PC-3 (cell line): ENCODE data around the gene SEC22B. TPM values are rescaled to one million over a fixed set of nuclear protein-coding genes. Genes with fewer than 3 reads are reported as not detected.
"Not testable (repeated sequence)": the region's sequence is repeated elsewhere in the genome, so short reads cannot be mapped to it uniquely, and the experiment has no call there.

Experiments used
- ATAC-seq: fragments of 200-7000 bp; cut with Tn5 transposase; 2 replicates; pipeline ENCODE4 v1.9.1; 2020; ENCODE audit warnings: mild to moderate bottlenecking, moderate library complexity
- BruUV-seq: library from RNA; stranded (reverse); fragments of 400-500 nt; replicated peaks from 2 replicates; lab custom pipeline; 2021; lab: Mats Ljungman, UMichigan
- CTCF ChIA-PET: fragments of 300-600 bp; sonication (Branson Sonifier 250); formaldehyde crosslinking; loops from one replicate; lab custom pipeline; 2022; ENCODE audit warnings: antibody characterized with exemption; lab: Charles Lee
- POLR2A ChIA-PET: fragments of 300-600 bp; sonication (Branson Sonifier 250); formaldehyde crosslinking; loops from one replicate; lab custom pipeline; 2022; ENCODE audit warnings: antibody characterized with exemption; ENCODE audit not compliant: unreplicated experiment; lab: Charles Lee
- DNase-seq: peaks from one replicate; pipeline ENCODE4 v3.0.0-alpha.2; 2015
- H2AFZ ChIP-seq: fragments of 300-600 bp; sonication (generic); 2 replicates; pipeline ENCODE4 v1.6.0; 2016; ENCODE audit warnings: antibody characterized with exemption, low read length
- H3F3A ChIP-seq: fragments of 300-600 bp; sonication (generic); one replicate; pipeline ENCODE4 v1.6.0; 2017; ENCODE audit warnings: antibody characterized with exemption, low read length, control low read depth, mild to moderate bottlenecking; ENCODE audit not compliant: unreplicated experiment
- H3K27ac ChIP-seq: fragments of 300-600 bp; sonication (generic); 2 replicates; pipeline ENCODE4 v1.5.1; 2016; ENCODE audit warnings: mild to moderate bottlenecking, low read length
- H3K27me3 ChIP-seq: fragments of 300-600 bp; sonication (generic); 2 replicates; pipeline ENCODE4 v1.6.1; 2016; ENCODE audit warnings: low read length, mixed read lengths
- H3K36me3 ChIP-seq: fragments of 300-600 bp; sonication (generic); 2 replicates; pipeline ENCODE4 v1.6.1; 2016; ENCODE audit warnings: low read depth, mixed run types, low read length, mixed read lengths
- H3K4me1 ChIP-seq: fragments of 300-600 bp; sonication (generic); 2 replicates; pipeline ENCODE4 v1.5.1; 2016; ENCODE audit warnings: low read length; ENCODE audit not compliant: insufficient read depth
- H3K4me2 ChIP-seq: fragments of 300-600 bp; sonication (generic); 2 replicates; pipeline ENCODE4 v1.6.0; 2016; ENCODE audit warnings: low read length
- H3K4me3 ChIP-seq: fragments of 300-600 bp; sonication (generic); 2 replicates; pipeline ENCODE4 v1.5.1; 2016; ENCODE audit warnings: mild to moderate bottlenecking, low read length, mixed read lengths
- H3K79me2 ChIP-seq: fragments of 300-600 bp; sonication (generic); 2 replicates; pipeline ENCODE4 v1.6.1; 2017; ENCODE audit warnings: low read length, mixed read lengths
- H3K9ac ChIP-seq: fragments of 300-600 bp; sonication (generic); 2 replicates; pipeline ENCODE4 v1.6.0; 2016; ENCODE audit warnings: mild to moderate bottlenecking, low read length
- H3K9me2 ChIP-seq: fragments of 300-600 bp; sonication (generic); replicated peaks from 2 replicates; pipeline ENCODE4 v1.6.1; 2016; ENCODE audit warnings: mixed run types, low read length, mixed read lengths
- H3K9me3 ChIP-seq: fragments of 300-600 bp; sonication (generic); 2 replicates; pipeline ENCODE4 v1.6.1; 2016; ENCODE audit warnings: low read length, mixed read lengths
- H4K20me1 ChIP-seq: fragments of 300-600 bp; sonication (generic); 2 replicates; pipeline ENCODE4 v1.6.1; 2016; ENCODE audit warnings: low read length, mixed read lengths
- intact Hi-C: fragments of 100-400 bp; cut with micrococcal nuclease; formaldehyde crosslinking; loops from 2 replicates; pipeline ENCODE4 v1.9.0; 2023
- total RNA-seq: library from RNA; depleted of rRNA; stranded (reverse); fragments of >200 nt; gene quantifications from 2 replicates; pipeline ENCODE4 v1.2.3, GENCODE V29; 2014

Gene SEC22B
- total RNA-seq, 1 experiment from 2014 or later: 16.4 TPM

GRCh38 chr1:120111771-120112170 lies 64.5 kb downstream of the SEC22B start:
- H3K4me2 ChIP-seq, H3K36me3 ChIP-seq, H2AFZ ChIP-seq, H3K4me3 ChIP-seq, H3F3A ChIP-seq, intact Hi-C loops, DNase-seq, H4K20me1 ChIP-seq, POLR2A ChIA-PET, H3K4me1 ChIP-seq, CTCF ChIA-PET, H3K79me2 ChIP-seq, H3K27me3 ChIP-seq, BruUV-seq, H3K9ac ChIP-seq, H3K27ac ChIP-seq, H3K9me3 ChIP-seq, H3K9me2 ChIP-seq: not testable (repeated sequence)
- ATAC-seq: peak; percentile 74

- H3K4me2 ChIP-seq, BruUV-seq, H3K79me2 ChIP-seq, H3K9me3 ChIP-seq, CTCF ChIA-PET, ATAC-seq, intact Hi-C loops, H3K4me1 ChIP-seq, DNase-seq, H3K27ac ChIP-seq, H3K9me2 ChIP-seq, H3K4me3 ChIP-seq, H3K9ac ChIP-seq, H3K27me3 ChIP-seq, H3K36me3 ChIP-seq, H4K20me1 ChIP-seq, POLR2A ChIA-PET, H2AFZ ChIP-seq, H3F3A ChIP-seq: not testable (repeated sequence)
Measured at GRCh38 chr1:120111008-120111407, 65.3 kb downstream of the SEC22B start.

- not testable (repeated sequence) for BruUV-seq, H2AFZ ChIP-seq, H3K9me3 ChIP-seq
Measured at GRCh38 chr1:120109656-120110055, 66.7 kb downstream of the SEC22B start.

DNA sequence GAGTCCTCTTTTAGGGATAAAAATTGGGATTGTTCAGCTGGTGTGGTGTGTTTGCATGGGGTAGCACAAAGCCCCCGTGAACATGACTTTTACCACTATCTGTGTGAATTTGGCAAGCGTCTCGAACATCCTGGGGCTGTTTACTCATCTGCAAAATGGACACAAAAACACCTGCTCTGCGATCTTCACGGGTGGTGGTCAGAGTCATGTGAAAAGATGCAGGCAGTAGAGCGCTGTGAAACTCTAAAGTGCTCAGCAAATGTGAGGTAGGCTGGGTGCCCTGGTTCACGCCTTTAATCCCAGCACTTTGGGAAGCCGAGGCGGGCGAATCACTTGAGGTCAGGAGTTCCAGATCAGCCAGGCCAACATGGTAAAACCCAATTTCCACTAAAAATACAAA lies 67.1 kb downstream of the SEC22B start:
- BruUV-seq, H2AFZ ChIP-seq, H3K4me1 ChIP-seq, H3K9me2 ChIP-seq, H3K9ac ChIP-seq, H3K36me3 ChIP-seq, H3K27me3 ChIP-seq, H3K9me3 ChIP-seq, H4K20me1 ChIP-seq, CTCF ChIA-PET, DNase-seq, H3K27ac ChIP-seq, H3K4me2 ChIP-seq, POLR2A ChIA-PET, H3K4me3 ChIP-seq, H3K79me2 ChIP-seq, H3F3A ChIP-seq, ATAC-seq, intact Hi-C loops: not testable (repeated sequence)

More at GRCh38 chr1:120109656-120110055, 66.7 kb downstream of the SEC22B start:
- H3K79me2 ChIP-seq, CTCF ChIA-PET, H4K20me1 ChIP-seq, H3K4me1 ChIP-seq, H3K9ac ChIP-seq, H3K27me3 ChIP-seq, H3K36me3 ChIP-seq, H3K4me3 ChIP-seq, H3K9me2 ChIP-seq, H3F3A ChIP-seq, H3K4me2 ChIP-seq, POLR2A ChIA-PET, ATAC-seq, DNase-seq, intact Hi-C loops, H3K27ac ChIP-seq: not testable (repeated sequence)

DNA sequence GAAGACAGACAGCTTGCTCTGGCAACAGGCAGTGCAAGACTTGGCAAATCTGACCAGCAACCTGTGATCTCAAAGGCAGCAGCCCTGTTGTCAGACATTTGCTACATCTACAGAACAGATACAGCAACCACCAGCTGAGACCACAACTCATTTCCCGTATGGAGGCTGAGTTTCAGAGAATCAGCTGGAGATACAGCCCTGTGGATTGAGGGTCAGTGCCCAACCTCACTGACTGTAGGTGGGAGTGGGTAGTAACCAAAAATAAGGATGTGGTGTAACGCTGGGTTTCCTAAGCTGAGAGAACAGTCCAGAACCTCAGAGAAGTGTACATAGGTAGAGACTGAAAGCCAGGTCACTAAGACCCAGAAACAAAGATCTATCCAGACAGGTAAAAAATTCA lies 71.0 kb downstream of the SEC22B start:
- H3K9me2 ChIP-seq, H3K4me3 ChIP-seq, H3K27me3 ChIP-seq, H3K4me2 ChIP-seq, H3K36me3 ChIP-seq, H3K9ac ChIP-seq, intact Hi-C loops, CTCF ChIA-PET, H4K20me1 ChIP-seq, H3K9me3 ChIP-seq, H3K27ac ChIP-seq, H3F3A ChIP-seq, BruUV-seq, H2AFZ ChIP-seq, H3K79me2 ChIP-seq, POLR2A ChIA-PET, ATAC-seq, H3K4me1 ChIP-seq, DNase-seq: not testable (repeated sequence)

- intact Hi-C loops, ATAC-seq, H3F3A ChIP-seq, H3K9me3 ChIP-seq, H3K27ac ChIP-seq, BruUV-seq, DNase-seq, POLR2A ChIA-PET, CTCF ChIA-PET, H4K20me1 ChIP-seq, H2AFZ ChIP-seq, H3K4me2 ChIP-seq, H3K9me2 ChIP-seq, H3K4me3 ChIP-seq, H3K27me3 ChIP-seq, H3K4me1 ChIP-seq, H3K79me2 ChIP-seq, H3K9ac ChIP-seq, H3K36me3 ChIP-seq: not testable (repeated sequence)
Measured at GRCh38 chr1:120103768-120104167, 72.6 kb downstream of the SEC22B start.

DNA sequence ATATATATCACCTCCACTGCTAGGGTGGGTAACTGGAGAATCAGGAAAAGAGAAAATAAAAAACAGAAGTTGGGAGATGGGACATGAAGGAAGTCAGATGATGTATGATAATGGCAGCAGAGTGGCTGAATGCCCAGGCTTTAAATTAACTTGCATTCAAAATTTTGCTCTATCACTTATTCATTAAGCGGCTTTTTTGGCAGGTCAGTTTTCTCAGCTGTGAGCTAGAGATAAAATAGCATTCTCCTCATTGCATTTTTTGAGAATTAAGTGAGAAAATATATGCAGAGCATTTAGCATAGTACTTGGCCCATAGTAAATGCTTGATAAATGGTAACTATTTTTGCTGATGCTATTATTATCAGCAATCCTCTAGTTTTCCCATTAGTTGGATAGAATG lies 74.7 kb downstream of the SEC22B start:
- H4K20me1 ChIP-seq, H2AFZ ChIP-seq, H3K4me3 ChIP-seq, DNase-seq, H3K9me3 ChIP-seq, H3K9me2 ChIP-seq, intact Hi-C loops, ATAC-seq, POLR2A ChIA-PET, H3K4me1 ChIP-seq, H3K79me2 ChIP-seq, H3K27me3 ChIP-seq, BruUV-seq, H3K4me2 ChIP-seq, H3K36me3 ChIP-seq, CTCF ChIA-PET, H3K9ac ChIP-seq, H3F3A ChIP-seq, H3K27ac ChIP-seq: not testable (repeated sequence)
